Mesothelial cell of epicardium (in vitro differentiated cells): Measurements from ENCODE around the gene TMEM108. TPM values are rescaled to one million over a fixed set of nuclear protein-coding genes. Genes with fewer than 3 reads are reported as not detected.

Experiments
- DNase-seq, 2 experiments: peaks; one replicate each; pipeline ENCODE4 v3.0.0; 2021; ENCODE audit warnings: low spot score in 2 of 2; ENCODE audit not compliant: unreplicated experiment in 2 of 2
- H3K27ac Mint-ChIP-seq: 2 replicates; pipeline ENCODE4 v1.8.0; 2021; ENCODE audit warnings: mixed read lengths
- H3K27me3 Mint-ChIP-seq: 2 replicates; pipeline ENCODE4 v1.8.0; 2021; ENCODE audit warnings: low read depth, mixed read lengths
- H3K36me3 Mint-ChIP-seq: 2 replicates; pipeline ENCODE4 v1.8.0; 2021; ENCODE audit warnings: mixed read lengths
- H3K4me1 Mint-ChIP-seq: 2 replicates; pipeline ENCODE4 v1.8.0; 2021; ENCODE audit warnings: mixed read lengths
- H3K4me3 Mint-ChIP-seq: 2 replicates; pipeline ENCODE4 v1.8.0; 2021; ENCODE audit warnings: mild to moderate bottlenecking, moderate library complexity, mixed read lengths
- H3K9me3 Mint-ChIP-seq: 2 replicates; pipeline ENCODE4 v1.8.0; 2021; ENCODE audit warnings: mixed read lengths
- total RNA-seq: library from RNA; stranded (reverse); gene quantifications from 3 replicates; pipeline ENCODE4 v1.2.1, GENCODE V29; 2021
- TF ChIP-seq, protein P1 (sequence below): fragments of 200-600 bp; sonication (generic); IDR thresholded peaks from one replicate; pipeline ENCODE4 v1.5.0; 2021; ENCODE audit warnings: antibody characterized with exemption; ENCODE audit not compliant: unreplicated experiment

Gene TMEM108
- total RNA-seq, 1 donor from 2014 or later = 17.3 TPM

DNA sequence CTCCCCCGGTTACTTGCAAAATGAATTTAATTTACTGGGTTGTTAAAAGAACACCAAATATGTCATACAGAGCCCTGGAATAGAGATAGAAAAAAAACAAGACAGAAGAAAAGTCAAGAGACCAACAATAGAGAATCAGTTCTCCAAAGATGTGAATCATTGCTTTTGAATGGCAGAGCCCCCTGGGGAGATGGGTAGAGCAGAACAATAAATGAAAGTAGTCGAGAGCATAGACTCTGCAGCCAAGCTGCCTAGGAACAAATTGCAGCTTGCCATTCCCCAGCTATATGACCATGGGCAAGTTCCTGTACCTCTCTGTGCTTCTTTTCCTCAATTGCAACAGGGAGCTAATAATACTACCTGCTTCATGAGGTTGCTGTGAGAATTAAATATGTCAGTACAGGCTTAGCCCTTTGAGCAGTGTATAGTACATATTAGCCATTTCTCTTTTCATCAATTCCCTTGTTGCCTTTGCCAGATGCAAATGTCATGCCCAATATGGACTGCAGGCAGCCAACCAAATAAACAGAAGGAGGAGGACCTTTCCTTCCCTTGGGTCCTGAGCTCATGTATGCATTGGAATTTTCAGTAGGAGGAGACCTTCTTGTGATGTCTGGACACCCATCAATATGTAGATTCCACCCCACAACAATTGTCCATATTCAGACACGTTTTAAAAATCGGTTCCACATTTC, 336.7 kb downstream of the TMEM108 start:
- TF ChIP-seq, protein P1, sequence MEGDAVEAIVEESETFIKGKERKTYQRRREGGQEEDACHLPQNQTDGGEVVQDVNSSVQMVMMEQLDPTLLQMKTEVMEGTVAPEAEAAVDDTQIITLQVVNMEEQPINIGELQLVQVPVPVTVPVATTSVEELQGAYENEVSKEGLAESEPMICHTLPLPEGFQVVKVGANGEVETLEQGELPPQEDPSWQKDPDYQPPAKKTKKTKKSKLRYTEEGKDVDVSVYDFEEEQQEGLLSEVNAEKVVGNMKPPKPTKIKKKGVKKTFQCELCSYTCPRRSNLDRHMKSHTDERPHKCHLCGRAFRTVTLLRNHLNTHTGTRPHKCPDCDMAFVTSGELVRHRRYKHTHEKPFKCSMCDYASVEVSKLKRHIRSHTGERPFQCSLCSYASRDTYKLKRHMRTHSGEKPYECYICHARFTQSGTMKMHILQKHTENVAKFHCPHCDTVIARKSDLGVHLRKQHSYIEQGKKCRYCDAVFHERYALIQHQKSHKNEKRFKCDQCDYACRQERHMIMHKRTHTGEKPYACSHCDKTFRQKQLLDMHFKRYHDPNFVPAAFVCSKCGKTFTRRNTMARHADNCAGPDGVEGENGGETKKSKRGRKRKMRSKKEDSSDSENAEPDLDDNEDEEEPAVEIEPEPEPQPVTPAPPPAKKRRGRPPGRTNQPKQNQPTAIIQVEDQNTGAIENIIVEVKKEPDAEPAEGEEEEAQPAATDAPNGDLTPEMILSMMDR = no peak
- no peak overlapping the region for H3K27ac Mint-ChIP-seq
- H3K36me3 Mint-ChIP-seq = no peaks in the 10 kb centered on the region
- H3K4me1 Mint-ChIP-seq = no peaks in the 10 kb centered on the region
- no peak overlapping the region for H3K4me3 Mint-ChIP-seq
- H3K27me3 Mint-ChIP-seq = no peaks in the 10 kb centered on the region
- DNase-seq = no peak
- no peaks in the 10 kb centered on the region for H3K9me3 Mint-ChIP-seq

DNA sequence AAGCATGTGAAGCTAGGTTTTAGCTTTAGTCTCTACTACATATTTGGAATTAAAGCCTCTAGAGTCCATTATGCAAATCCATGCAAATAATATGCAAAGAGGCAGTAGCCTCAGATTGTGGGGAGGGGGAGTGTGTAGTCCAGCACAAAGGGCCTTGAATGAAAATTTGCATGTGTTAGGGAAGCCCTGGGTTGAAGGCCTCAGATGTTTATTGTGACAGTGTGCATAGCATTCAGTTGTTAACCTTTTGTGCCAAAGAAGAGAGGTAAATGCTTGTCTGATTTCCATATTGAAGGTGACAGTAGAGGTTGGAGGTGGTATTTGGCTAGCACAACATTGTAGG, 337.2 kb downstream of the TMEM108 start:
- no peaks in the 10 kb centered on the region for H3K9me3 Mint-ChIP-seq
- H3K36me3 Mint-ChIP-seq = no peaks in the 10 kb centered on the region
- H3K27me3 Mint-ChIP-seq = no peaks in the 10 kb centered on the region
- no peaks in the 10 kb centered on the region for H3K4me1 Mint-ChIP-seq
- H3K27ac Mint-ChIP-seq = no peak overlapping the region
- DNase-seq = no peak
- no peak overlapping the region for H3K4me3 Mint-ChIP-seq
- TF ChIP-seq, protein P1 = no peak

DNA sequence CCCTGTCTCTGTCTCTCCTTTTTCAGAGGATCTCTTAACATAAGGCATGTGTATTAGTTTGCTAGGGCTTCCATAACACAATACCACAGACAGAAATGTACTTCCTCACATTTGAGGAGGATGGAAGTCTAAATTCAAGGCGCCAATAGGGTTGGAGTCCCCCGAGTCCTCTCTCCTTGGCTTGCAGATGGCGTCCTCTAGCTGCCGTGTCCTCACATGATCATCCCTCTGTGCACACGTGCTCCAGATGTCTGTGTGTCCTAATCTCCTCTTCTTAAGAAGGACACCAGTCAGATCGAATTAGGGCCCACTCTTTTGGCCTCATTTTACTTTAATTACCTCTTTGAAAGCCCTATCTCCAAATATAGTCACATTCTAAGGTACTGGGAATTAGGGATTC, 338.6 kb downstream of the TMEM108 start:
- no peaks in the 10 kb centered on the region for H3K4me1 Mint-ChIP-seq
- peaks cover under 1% of the 10 kb centered on the region for H3K27me3 Mint-ChIP-seq
- no peaks in the 10 kb centered on the region for H3K9me3 Mint-ChIP-seq
- TF ChIP-seq, protein P1 = no peak
- H3K36me3 Mint-ChIP-seq = no peaks in the 10 kb centered on the region
- no peak overlapping the region for H3K4me3 Mint-ChIP-seq
- H3K27ac Mint-ChIP-seq = no peak overlapping the region
- no peak for DNase-seq

DNA sequence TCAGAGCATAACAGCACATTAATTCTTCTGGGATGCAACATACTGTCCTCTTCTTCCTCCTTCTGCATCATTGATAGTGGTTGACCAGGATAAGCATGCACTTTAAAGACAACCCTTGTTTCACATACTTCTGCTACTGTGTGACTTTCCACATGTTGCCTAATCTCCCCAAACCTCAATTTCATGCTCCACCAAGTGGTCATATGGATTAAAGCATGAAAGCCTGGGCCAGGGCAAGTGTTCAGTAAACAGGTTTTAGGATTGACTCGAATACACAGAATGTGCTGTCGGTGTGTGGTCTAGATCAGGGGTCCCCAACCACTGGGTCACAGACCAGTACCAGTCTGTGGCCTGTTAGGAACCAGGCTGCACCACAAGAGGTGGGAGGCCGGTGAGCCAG, 339.2 kb downstream of the TMEM108 start:
- H3K4me1 Mint-ChIP-seq = no peaks in the 10 kb centered on the region
- H3K9me3 Mint-ChIP-seq = no peaks in the 10 kb centered on the region
- TF ChIP-seq, protein P1 = no peak

DNA sequence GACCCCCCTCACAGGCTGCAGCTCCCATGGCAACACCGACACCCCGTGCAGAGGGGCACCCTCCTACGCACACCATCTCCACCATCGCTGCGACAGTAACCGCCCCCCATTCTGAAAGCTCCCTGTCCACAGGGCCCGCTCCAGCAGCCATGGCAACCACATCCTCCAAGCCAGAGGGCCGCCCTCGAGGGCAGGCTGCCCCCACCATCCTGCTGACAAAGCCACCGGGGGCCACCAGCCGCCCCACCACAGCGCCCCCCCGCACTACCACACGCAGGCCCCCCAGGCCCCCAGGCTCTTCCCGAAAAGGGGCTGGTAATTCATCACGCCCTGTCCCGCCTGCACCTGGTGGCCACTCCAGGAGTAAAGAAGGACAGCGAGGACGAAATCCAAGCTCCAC, 341.7 kb downstream of the TMEM108 start:
- no peaks in the 10 kb centered on the region for H3K36me3 Mint-ChIP-seq
- H3K4me3 Mint-ChIP-seq = no peak overlapping the region
- no peak for DNase-seq
- H3K9me3 Mint-ChIP-seq = no peaks in the 10 kb centered on the region
- H3K27ac Mint-ChIP-seq = no peak overlapping the region
- TF ChIP-seq, protein P1 = no peak
- peaks cover 4% of the 10 kb centered on the region for H3K27me3 Mint-ChIP-seq
- H3K4me1 Mint-ChIP-seq = peaks cover 7% of the 10 kb centered on the region

More for the DNA sequence above, 339.2 kb downstream of the TMEM108 start:
- Mint-ChIP-seq H3K27ac (no peak overlapping the region), H3K36me3 (no peaks in the 10 kb centered on the region), H3K27me3 (peaks cover 4% of the 10 kb centered on the region), H3K4me3 (no peak overlapping the region)
- DNase-seq = no peak
